ENCODE results near the gene SNX1. TPM values are rescaled to one million over a fixed set of nuclear protein-coding genes. Genes with fewer than 3 reads are reported as not detected.

SNX1 gene
- total RNA-seq, 1 donor from 2014 or later, result 38.1 TPM

GRCh38 chr15:64127521-64128270 is 31.9 kb downstream of the SNX1 start:
- peaks cover 4% of the 10 kb centered on the region for H3K36me3 ChIP-seq (ENCODE audit: control insufficient read depth, insufficient read depth, low read length)
- TF ChIP-seq, protein P1, sequence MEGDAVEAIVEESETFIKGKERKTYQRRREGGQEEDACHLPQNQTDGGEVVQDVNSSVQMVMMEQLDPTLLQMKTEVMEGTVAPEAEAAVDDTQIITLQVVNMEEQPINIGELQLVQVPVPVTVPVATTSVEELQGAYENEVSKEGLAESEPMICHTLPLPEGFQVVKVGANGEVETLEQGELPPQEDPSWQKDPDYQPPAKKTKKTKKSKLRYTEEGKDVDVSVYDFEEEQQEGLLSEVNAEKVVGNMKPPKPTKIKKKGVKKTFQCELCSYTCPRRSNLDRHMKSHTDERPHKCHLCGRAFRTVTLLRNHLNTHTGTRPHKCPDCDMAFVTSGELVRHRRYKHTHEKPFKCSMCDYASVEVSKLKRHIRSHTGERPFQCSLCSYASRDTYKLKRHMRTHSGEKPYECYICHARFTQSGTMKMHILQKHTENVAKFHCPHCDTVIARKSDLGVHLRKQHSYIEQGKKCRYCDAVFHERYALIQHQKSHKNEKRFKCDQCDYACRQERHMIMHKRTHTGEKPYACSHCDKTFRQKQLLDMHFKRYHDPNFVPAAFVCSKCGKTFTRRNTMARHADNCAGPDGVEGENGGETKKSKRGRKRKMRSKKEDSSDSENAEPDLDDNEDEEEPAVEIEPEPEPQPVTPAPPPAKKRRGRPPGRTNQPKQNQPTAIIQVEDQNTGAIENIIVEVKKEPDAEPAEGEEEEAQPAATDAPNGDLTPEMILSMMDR (IDR thresholded peaks at IDR 0.05; ENCODE audit: insufficient read depth, low read length, poor library complexity, severe bottlenecking), result no peak
- no peak overlapping the region for H3K4me3 ChIP-seq (ENCODE audit: low read depth, low read length)
- DNase-seq (ENCODE audit: low read depth), result no peak
- H3K27me3 ChIP-seq (ENCODE audit: control insufficient read depth, insufficient read depth, low read length), result no peaks in the 10 kb centered on the region

DNA sequence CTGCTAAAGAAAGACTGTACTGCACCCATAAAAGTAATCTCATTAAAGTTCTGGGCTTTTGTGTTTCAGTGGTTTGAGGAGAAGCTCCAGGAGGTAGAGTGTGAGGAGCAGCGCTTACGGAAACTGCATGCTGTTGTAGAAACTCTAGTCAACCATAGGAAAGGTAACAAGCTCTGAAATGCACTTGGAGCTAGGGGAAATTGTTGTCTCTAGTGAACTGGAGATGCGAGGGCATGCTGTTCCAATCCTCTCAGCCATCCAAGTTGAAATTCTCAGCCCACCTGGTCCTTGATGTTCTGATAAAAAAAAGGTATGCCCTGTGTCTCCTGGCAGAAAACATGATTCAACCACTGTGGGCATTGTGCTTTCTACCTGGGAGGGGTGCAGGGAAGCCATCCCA is 34.4 kb downstream of the SNX1 start:
- Histone ChIP-seq H3K4me3 (ENCODE audit: low read depth, low read length) (no peak overlapping the region), H3K27me3 (ENCODE audit: control insufficient read depth, insufficient read depth, low read length) (no peaks in the 10 kb centered on the region), H3K36me3 (ENCODE audit: control insufficient read depth, insufficient read depth, low read length) (peaks cover 2% of the 10 kb centered on the region)
- DNase-seq (ENCODE audit: low read depth), result no peak
- TF ChIP-seq, protein P1 (IDR thresholded peaks at IDR 0.05; ENCODE audit: insufficient read depth, low read length, poor library complexity, severe bottlenecking), result no peak

DNA sequence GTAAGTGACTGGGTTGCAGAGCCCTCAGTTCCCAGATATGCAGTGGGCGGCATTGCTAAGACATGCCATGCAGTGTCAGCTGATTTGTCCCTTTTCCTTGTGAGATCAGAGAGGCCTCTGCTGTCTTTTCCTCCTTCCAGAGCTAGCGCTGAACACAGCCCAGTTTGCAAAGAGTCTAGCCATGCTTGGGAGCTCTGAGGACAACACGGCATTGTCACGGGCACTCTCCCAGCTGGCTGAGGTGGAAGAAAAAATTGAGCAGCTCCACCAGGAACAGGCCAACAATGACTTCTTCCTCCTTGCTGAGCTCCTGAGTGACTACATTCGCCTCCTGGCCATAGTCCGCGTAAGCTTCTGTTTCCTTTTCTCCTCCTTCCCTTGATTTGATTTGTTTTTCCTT is 35.8 kb downstream of the SNX1 start:
- Histone ChIP-seq H3K36me3 (ENCODE audit: control insufficient read depth, insufficient read depth, low read length) (peaks cover 2% of the 10 kb centered on the region), H3K27me3 (ENCODE audit: control insufficient read depth, insufficient read depth, low read length) (no peaks in the 10 kb centered on the region), H3K4me3 (ENCODE audit: low read depth, low read length) (no peak overlapping the region)
- TF ChIP-seq, protein P1 (IDR thresholded peaks at IDR 0.05; ENCODE audit: insufficient read depth, low read length, poor library complexity, severe bottlenecking), result no peak
- DNase-seq (ENCODE audit: low read depth), result no peak

DNA sequence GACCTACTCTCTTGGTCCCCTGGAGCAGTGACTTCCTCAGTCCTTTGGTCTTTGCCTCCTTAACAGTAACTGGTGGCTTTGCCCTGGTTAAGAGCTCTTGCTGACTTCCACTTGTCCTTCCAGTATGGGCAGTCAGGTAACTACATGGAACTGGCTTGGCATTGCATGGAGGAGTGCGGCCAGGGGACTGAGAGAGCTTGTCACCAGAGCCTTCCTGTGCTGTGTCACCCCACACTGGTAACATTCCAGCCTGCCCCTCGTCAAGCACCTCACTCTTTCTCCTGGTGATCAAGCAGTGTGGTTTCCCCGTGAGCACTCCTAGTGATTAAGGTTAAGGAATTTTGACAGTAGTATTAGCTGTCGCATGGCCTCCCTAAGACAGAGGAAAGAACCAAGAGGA is 36.4 kb downstream of the SNX1 start:
- no peak for DNase-seq (ENCODE audit: low read depth)
- TF ChIP-seq, protein P1 (IDR thresholded peaks at IDR 0.05; ENCODE audit: insufficient read depth, low read length, poor library complexity, severe bottlenecking), result no peak
- Histone ChIP-seq H3K36me3 (ENCODE audit: control insufficient read depth, insufficient read depth, low read length) (peaks cover 2% of the 10 kb centered on the region), H3K4me3 (ENCODE audit: low read depth, low read length) (no peak overlapping the region), H3K27me3 (ENCODE audit: control insufficient read depth, insufficient read depth, low read length) (no peaks in the 10 kb centered on the region)

DNA sequence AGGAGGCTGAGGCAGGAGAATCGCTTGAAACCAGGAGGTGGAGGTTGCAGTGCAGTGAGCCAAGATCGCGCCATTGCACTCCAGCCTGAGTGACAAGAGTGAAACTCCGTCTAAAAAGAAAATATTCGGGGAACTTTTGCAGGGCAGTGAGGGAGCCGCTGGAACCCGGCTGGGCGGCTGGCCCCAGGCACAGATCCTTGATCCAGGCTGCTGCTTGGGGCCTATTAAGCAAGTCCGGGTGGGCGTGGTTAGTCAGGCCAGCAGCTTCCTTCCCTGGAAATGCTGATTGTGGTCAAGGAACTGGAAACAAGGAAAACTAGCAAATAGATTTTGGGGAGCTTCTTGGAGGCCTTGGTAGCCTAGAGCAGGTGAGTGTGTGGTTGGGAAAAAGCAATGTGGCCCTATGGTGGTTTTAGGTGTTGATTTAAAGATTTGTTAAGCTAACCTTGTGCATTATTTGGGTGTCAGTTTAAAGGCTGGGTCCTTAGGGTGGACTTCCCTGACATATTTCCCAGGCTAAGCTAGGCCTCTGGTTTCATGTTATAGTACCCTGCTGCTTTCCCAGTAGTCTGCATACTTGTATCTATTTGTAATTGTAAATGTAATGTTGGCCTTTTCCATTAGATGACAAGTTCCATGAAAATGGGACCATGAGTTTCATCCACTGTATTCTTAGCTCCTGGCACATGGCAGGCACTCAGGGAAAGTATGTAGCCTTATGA is 38.0 kb downstream of the SNX1 start:
- Histone ChIP-seq H3K4me3 (ENCODE audit: low read depth, low read length) (no peak overlapping the region), H3K27me3 (ENCODE audit: control insufficient read depth, insufficient read depth, low read length) (no peaks in the 10 kb centered on the region), H3K36me3 (ENCODE audit: control insufficient read depth, insufficient read depth, low read length) (peaks cover 1% of the 10 kb centered on the region)
- TF ChIP-seq, protein P1 (IDR thresholded peaks at IDR 0.05; ENCODE audit: insufficient read depth, low read length, poor library complexity, severe bottlenecking), result no peak
- no peak for DNase-seq (ENCODE audit: low read depth)

All from kidney epithelial cell (primary cell).